Skeletal muscle satellite cell (primary cell): ENCODE data around the gene MLYCD.
"Not testable (repeated sequence)": the region's sequence is repeated elsewhere in the genome, so short reads cannot be mapped to it uniquely, and the experiment has no call there.

Experiments used
- H3K27me3 ChIP-seq: 2 replicates; pipeline ENCODE4 v1.7.0; 2013; ENCODE audit warnings: low read length; ENCODE audit not compliant: control insufficient read depth, insufficient read depth
- H3K36me3 ChIP-seq: 2 replicates; pipeline ENCODE4 v1.7.0; 2013; ENCODE audit warnings: mild to moderate bottlenecking, control low read depth, low read length; ENCODE audit not compliant: insufficient read depth
- H3K4me1 ChIP-seq: 2 replicates; pipeline ENCODE4 v1.7.0; 2013; ENCODE audit warnings: low read length; ENCODE audit not compliant: control insufficient read depth, insufficient read depth
- H3K4me2 ChIP-seq: 2 replicates; pipeline ENCODE4 v1.7.0; 2013; ENCODE audit warnings: mild to moderate bottlenecking, low read length
- H3K4me3 ChIP-seq: 2 replicates; pipeline ENCODE4 v1.7.0; 2013; ENCODE audit warnings: low read length
- H3K9ac ChIP-seq: 2 replicates; pipeline ENCODE4 v1.7.0; 2013; ENCODE audit warnings: mild to moderate bottlenecking, low read depth, low read length, moderate library complexity
- H3K9me3 ChIP-seq: replicated peaks from 2 replicates; pipeline ENCODE4 v1.7.0; 2013; ENCODE audit warnings: mild to moderate bottlenecking, control low read depth, low read length

Gene MLYCD

GRCh38 chr16:83935858-83936255 lies 36.9 kb downstream of the MLYCD start:
- no peak overlapping the region for H3K9ac ChIP-seq
- H3K4me1 ChIP-seq = peaks cover 7% of the 10 kb centered on the region
- no peak overlapping the region for H3K4me2 ChIP-seq
- H3K9me3 ChIP-seq = no peaks in the 10 kb centered on the region
- no peak overlapping the region for H3K4me3 ChIP-seq
- H3K36me3 ChIP-seq = no peaks in the 10 kb centered on the region
- peaks cover 37% of the 10 kb centered on the region for H3K27me3 ChIP-seq

DNA sequence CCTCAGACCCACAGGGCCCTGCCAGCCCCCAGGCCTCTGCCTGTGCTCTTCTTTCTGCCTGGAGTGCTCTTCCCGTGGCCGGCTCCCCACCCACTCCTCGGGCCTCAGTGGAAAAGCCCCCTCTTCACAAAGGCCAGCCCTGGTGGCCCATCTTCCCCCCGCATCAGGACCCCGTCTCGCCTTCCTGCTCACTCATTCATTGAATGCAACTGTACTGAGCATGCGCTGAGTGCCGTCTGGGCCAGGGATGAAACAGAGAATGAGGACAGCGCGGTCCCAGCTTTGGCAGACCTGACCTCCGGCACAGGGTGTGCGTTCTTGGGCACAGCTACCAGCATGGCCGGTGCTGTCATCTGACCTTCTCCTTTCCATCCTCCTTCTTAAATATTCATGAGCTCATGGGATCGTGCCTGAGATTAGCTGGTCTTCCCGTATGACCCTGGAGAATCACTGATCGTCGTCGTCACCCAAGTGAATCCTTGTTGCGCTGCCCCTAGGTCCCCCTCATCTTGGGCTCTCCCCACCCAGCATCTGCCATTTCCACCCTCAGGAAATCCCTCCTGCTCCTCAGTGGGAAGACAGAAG lies 37.8 kb downstream of the MLYCD start:
- H3K4me1 ChIP-seq = peaks cover 7% of the 10 kb centered on the region
- no peaks in the 10 kb centered on the region for H3K36me3 ChIP-seq
- no peak overlapping the region for H3K4me2 ChIP-seq
- H3K9ac ChIP-seq = no peak overlapping the region
- H3K4me3 ChIP-seq = no peak overlapping the region
- H3K27me3 ChIP-seq = peaks cover 37% of the 10 kb centered on the region
- H3K9me3 ChIP-seq = no peaks in the 10 kb centered on the region

DNA sequence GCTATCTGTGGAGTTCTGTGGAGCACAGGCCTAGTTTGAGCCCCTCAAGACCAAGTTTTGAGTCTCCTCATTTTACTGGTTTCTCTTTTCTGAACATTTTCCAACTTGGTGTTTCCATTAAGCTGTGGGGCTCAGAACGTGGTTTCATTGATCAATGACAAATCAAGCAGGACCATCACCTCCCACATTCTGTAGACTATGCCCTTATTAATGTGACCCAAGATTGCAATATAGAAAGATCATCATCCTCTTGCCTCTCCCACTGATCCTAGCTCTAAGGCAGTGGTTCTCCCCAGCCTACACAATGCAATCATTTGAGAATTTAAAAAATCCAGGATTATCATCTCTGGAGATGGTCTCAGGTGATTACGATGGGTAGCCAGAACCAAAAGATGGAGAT lies 38.4 kb downstream of the MLYCD start:
- no peaks in the 10 kb centered on the region for H3K36me3 ChIP-seq
- H3K27me3 ChIP-seq = peaks cover 37% of the 10 kb centered on the region
- no peak overlapping the region for H3K4me3 ChIP-seq
- no peak overlapping the region for H3K9ac ChIP-seq
- H3K9me3 ChIP-seq = no peaks in the 10 kb centered on the region
- peaks cover 7% of the 10 kb centered on the region for H3K4me1 ChIP-seq
- H3K4me2 ChIP-seq = no peak overlapping the region

GRCh38 chr16:83937922-83938885 lies 39.3 kb downstream of the MLYCD start:
- no peak overlapping the region for H3K4me3 ChIP-seq
- no peak overlapping the region for H3K4me2 ChIP-seq
- H3K27me3 ChIP-seq = peaks cover 42% of the 10 kb centered on the region
- H3K9ac ChIP-seq = no peak overlapping the region
- peaks cover 7% of the 10 kb centered on the region for H3K4me1 ChIP-seq
- no peaks in the 10 kb centered on the region for H3K36me3 ChIP-seq
- H3K9me3 ChIP-seq = no peaks in the 10 kb centered on the region

DNA sequence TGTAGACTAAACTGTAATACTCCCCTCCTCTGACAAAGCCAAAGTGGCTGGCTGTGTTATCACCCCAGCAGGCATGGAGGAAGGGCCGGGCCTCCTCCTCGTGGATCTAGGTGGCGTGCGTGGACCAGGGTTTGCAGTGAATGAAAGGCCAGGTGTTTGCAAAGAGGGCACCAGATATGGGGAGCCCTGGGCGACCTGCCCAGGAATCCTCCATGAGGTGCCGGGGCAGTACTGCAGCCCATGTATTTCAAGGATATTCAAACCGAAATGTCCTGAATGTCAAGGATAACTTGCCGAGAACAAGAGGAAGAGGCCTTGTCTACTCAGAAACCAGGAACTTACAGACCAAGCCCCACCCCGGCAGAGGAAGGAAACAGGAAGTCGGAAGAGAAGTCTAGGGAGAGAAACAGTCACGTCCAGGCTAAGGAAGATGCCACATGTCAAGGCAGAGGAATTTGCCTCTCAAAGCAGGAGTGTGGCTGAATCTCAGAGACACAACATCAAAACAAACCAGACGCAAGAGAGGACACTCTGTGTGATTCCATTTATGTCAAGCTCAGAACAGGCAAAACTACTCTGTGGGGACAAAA lies 40.4 kb downstream of the MLYCD start:
- Histone ChIP-seq H3K9ac (no peak overlapping the region), H3K4me3 (no peak overlapping the region), H3K4me1 (no peaks in the 10 kb centered on the region), H3K36me3 (no peaks in the 10 kb centered on the region), H3K27me3 (peaks cover 33% of the 10 kb centered on the region), H3K9me3 (no peaks in the 10 kb centered on the region), H3K4me2 (no peak overlapping the region)

GRCh38 chr16:83940119-83940518 lies 41.2 kb downstream of the MLYCD start:
- Histone ChIP-seq H3K27me3 (peaks cover 27% of the 10 kb centered on the region), H3K9ac (no peak overlapping the region), H3K36me3 (no peaks in the 10 kb centered on the region)

GRCh38 chr16:83940630-83941378 lies 41.9 kb downstream of the MLYCD start:
- Histone ChIP-seq H3K27me3 (peaks cover 23% of the 10 kb centered on the region), H3K4me3 (no peak overlapping the region), H3K9ac (no peak overlapping the region), H3K4me1 (no peaks in the 10 kb centered on the region), H3K9me3 (no peaks in the 10 kb centered on the region), H3K36me3 (no peaks in the 10 kb centered on the region), H3K4me2 (no peak overlapping the region)

More at GRCh38 chr16:83940119-83940518, 41.2 kb downstream of the MLYCD start:
- Histone ChIP-seq H3K9me3 (no peaks in the 10 kb centered on the region), H3K4me1 (no peaks in the 10 kb centered on the region), H3K4me3 (no peak overlapping the region), H3K4me2 (no peak overlapping the region)

GRCh38 chr16:83941546-83941945 lies 42.6 kb downstream of the MLYCD start:
- H3K9me3 ChIP-seq, H3K36me3 ChIP-seq, H3K4me1 ChIP-seq, H3K4me3 ChIP-seq, H3K4me2 ChIP-seq, H3K9ac ChIP-seq: not testable (repeated sequence)
- peaks cover 23% of the 10 kb centered on the region for H3K27me3 ChIP-seq

DNA sequence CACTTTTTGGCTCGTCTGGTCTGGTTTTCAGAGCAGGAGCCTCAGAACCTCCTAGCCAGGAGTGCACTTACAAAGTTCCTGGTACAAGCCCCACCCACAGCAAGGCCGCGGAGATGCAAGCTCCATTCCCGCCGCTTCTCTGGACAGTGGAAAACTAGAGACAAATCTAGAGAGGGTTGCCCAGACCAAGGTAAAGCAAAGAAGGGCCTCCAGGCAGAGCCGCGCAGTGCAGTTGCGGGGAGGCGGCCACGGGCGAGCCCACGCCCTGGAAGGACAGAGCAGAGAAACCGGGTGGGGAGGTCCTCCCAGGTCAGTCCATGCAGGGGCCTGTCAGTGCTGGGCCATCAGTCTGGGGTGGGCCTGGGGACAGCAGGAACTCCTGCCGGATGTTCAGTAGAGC lies 43.2 kb downstream of the MLYCD start:
- Histone ChIP-seq H3K9ac (no peak overlapping the region), H3K4me2 (no peak overlapping the region), H3K4me3 (no peak overlapping the region), H3K9me3 (no peaks in the 10 kb centered on the region), H3K4me1 (no peaks in the 10 kb centered on the region), H3K27me3 (peaks cover 18% of the 10 kb centered on the region), H3K36me3 (no peaks in the 10 kb centered on the region)

- Histone ChIP-seq H3K9me3 (no peaks in the 10 kb centered on the region), H3K4me3 (no peak overlapping the region), H3K9ac (no peak overlapping the region), H3K36me3 (no peaks in the 10 kb centered on the region), H3K4me2 (no peak overlapping the region), H3K4me1 (no peaks in the 10 kb centered on the region), H3K27me3 (peaks cover 11% of the 10 kb centered on the region)
These were observed 44.0 kb downstream of the MLYCD start for GRCh38 chr16:83942815-83943515.
